ENCODE results near the gene OR52E1. TPM values are rescaled to one million over a fixed set of nuclear protein-coding genes. Genes with fewer than 3 reads are reported as not detected.

Gene OR52E1
- total and polyA plus RNA-seq, 2 of the 8 experiments (the other 6 are each of a cell fraction or from before 2014, with no cell fraction given): not detected

- no peak for TF ChIP-seq EZH2 (IDR thresholded peaks at IDR 0.05; ENCODE audit: low read depth, low read length, severe bottlenecking)
- no peak for TF ChIP-seq RFX5 (IDR thresholded peaks at IDR 0.05; ENCODE audit: borderline replicate concordance, low read depth, low read length)
- no peak for TF ChIP-seq ASH2L (IDR thresholded peaks at IDR 0.05; ENCODE audit: low read length)
- no peak for TF ChIP-seq SP2 (IDR thresholded peaks at IDR 0.05; ENCODE audit: low read length)
- no peak for TF ChIP-seq SP4 (IDR thresholded peaks at IDR 0.05; ENCODE audit: low read length)
Observed at GRCh38 chr11:5065027-5065426, 4.3 kb upstream of the OR52E1 start (continued).
